ENCODE measurements around the gene CMAS.

CMAS gene

GRCh38 chr12:22054155-22054554 is 8.1 kb downstream of the CMAS start:
- H3K4me3 ChIP-seq (replicated peaks in 1 of 2; ENCODE audit: low read depth in 2 of 2, low read length in 2 of 2) = no peak overlapping the region
- no peak for TF ChIP-seq CTCF (IDR thresholded peaks at IDR 0.05; ENCODE audit: low read depth, low read length)
- no peak for DNase-seq (ENCODE audit: low read depth in 2 of 2)

GRCh38 chr12:22056607-22057006 is 10.6 kb downstream of the CMAS start:
- no peak for TF ChIP-seq CTCF (IDR thresholded peaks at IDR 0.05; ENCODE audit: low read depth, low read length)
- H3K4me3 ChIP-seq (replicated peaks in 1 of 2; ENCODE audit: low read depth in 2 of 2, low read length in 2 of 2) = no peak overlapping the region
- no peak for DNase-seq (ENCODE audit: low read depth in 2 of 2)

GRCh38 chr12:22059976-22060647 is 14.1 kb downstream of the CMAS start:
- DNase-seq (ENCODE audit: low read depth in 2 of 2) = no peak
- no peak for TF ChIP-seq CTCF (IDR thresholded peaks at IDR 0.05; ENCODE audit: low read depth, low read length)
- no peak overlapping the region for H3K4me3 ChIP-seq (replicated peaks in 1 of 2; ENCODE audit: low read depth in 2 of 2, low read length in 2 of 2)

GRCh38 chr12:22064968-22065367 is 18.9 kb downstream of the CMAS start:
- no peak for TF ChIP-seq CTCF (IDR thresholded peaks at IDR 0.05; ENCODE audit: low read depth, low read length)
- DNase-seq (ENCODE audit: low read depth in 2 of 2) = no peak
- H3K4me3 ChIP-seq (replicated peaks in 1 of 2; ENCODE audit: low read depth in 2 of 2, low read length in 2 of 2) = no peak overlapping the region

GRCh38 chr12:22066310-22066709 is 20.3 kb downstream of the CMAS start:
- H3K4me3 ChIP-seq (replicated peaks in 1 of 2; ENCODE audit: low read depth in 2 of 2, low read length in 2 of 2) = no peak overlapping the region
- no peak for DNase-seq (ENCODE audit: low read depth in 2 of 2)
- no peak for TF ChIP-seq CTCF (IDR thresholded peaks at IDR 0.05; ENCODE audit: low read depth, low read length)

GRCh38 chr12:22069851-22070250 is 23.8 kb downstream of the CMAS start:
- DNase-seq (ENCODE audit: low read depth in 2 of 2) = peak in 1 of 2 donors; percentile 28
- TF ChIP-seq CTCF (IDR thresholded peaks at IDR 0.05; ENCODE audit: low read depth, low read length) = no peak

GRCh38 chr12:22082190-22082701 is 36.2 kb downstream of the CMAS start:
- no peak for DNase-seq (ENCODE audit: low read depth in 2 of 2)
- no peak overlapping the region for H3K4me3 ChIP-seq (replicated peaks in 1 of 2; ENCODE audit: low read depth in 2 of 2, low read length in 2 of 2)
- no peak for TF ChIP-seq CTCF (IDR thresholded peaks at IDR 0.05; ENCODE audit: low read depth, low read length)

More at GRCh38 chr12:22069851-22070250, 23.8 kb downstream of the CMAS start:
- no peak overlapping the region for H3K4me3 ChIP-seq (replicated peaks in 1 of 2; ENCODE audit: low read depth in 2 of 2, low read length in 2 of 2)

Measured in cardiac fibroblast (primary cell).